ENCODE results near the gene NIPBL.
"Not testable (repeated sequence)": the region's sequence is repeated elsewhere in the genome, so short reads cannot be mapped to it uniquely, and the experiment has no call there.

The NIPBL gene

GRCh38 chr5:36876299-36876964 is at the start of gene NIPBL:
NIPBL (plus strand) TSS chr5:36876769; CDS start chr5:36953697, 76,928 bp downstream.
- DNase-seq = peak; percentile 95

GRCh38 chr5:36832274-36832673 is 44.3 kb upstream of the NIPBL start:
- DNase-seq = no peak

- no peak for DNase-seq
Measured at GRCh38 chr5:36836831-36837230, 39.7 kb upstream of the NIPBL start.

- DNase-seq = no peak
Measured at GRCh38 chr5:36839489-36840476, 36.8 kb upstream of the NIPBL start.

GRCh38 chr5:36841677-36842076 is 34.9 kb upstream of the NIPBL start:
- no peak for DNase-seq

GRCh38 chr5:36842087-36842486 is 34.5 kb upstream of the NIPBL start:
- no peak for DNase-seq

- DNase-seq = no peak
Measured at GRCh38 chr5:36844305-36844704, 32.3 kb upstream of the NIPBL start.

- not testable (repeated sequence) for DNase-seq
Measured at GRCh38 chr5:36848545-36848944, 28.0 kb upstream of the NIPBL start.

GRCh38 chr5:36852903-36853302 is 23.7 kb upstream of the NIPBL start:
- DNase-seq = not testable (repeated sequence)

- DNase-seq = no peak
Measured at GRCh38 chr5:36854402-36855140, 22.0 kb upstream of the NIPBL start.

- DNase-seq = no peak
Measured at GRCh38 chr5:36855141-36855495, 21.5 kb upstream of the NIPBL start.

- no peak for DNase-seq
Measured at GRCh38 chr5:36861871-36862270, 14.7 kb upstream of the NIPBL start.

- peak; percentile 82 for DNase-seq
Measured at GRCh38 chr5:36870399-36871040, 6.0 kb upstream of the NIPBL start.

- DNase-seq = no peak
Measured at GRCh38 chr5:36874465-36874864, 2.1 kb upstream of the NIPBL start.

- no peak for DNase-seq
Measured at GRCh38 chr5:36875051-36875789, 1.3 kb upstream of the NIPBL start.

- peak; percentile 61 for DNase-seq
Measured at GRCh38 chr5:36875790-36876298, 725 bp upstream of the NIPBL start.

GRCh38 chr5:36876965-36877666 is 547 bp downstream of the NIPBL start:
- DNase-seq = peak; percentile 63

GRCh38 chr5:36877667-36878391 is 1.3 kb downstream of the NIPBL start:
- DNase-seq = peak; percentile 16

GRCh38 chr5:36878392-36879082 is 2.0 kb downstream of the NIPBL start:
- peak; percentile 7 for DNase-seq
